Activated T-helper 9 cell treated with anti-CD3 and anti-CD28 coated beads, Interleukin-2, amount 50 U/mL, for 16 hours (primary cell): ENCODE data around the gene LRRC70.
"Not testable (repeated sequence)": the region's sequence is repeated elsewhere in the genome, so short reads cannot be mapped to it uniquely, and the experiment has no call there.

Experiments
- DNase-seq: peaks from one replicate; pipeline ENCODE4 v3.0.0-alpha.2; 2020; ENCODE audit warnings: low read depth

LRRC70 gene, protein sequence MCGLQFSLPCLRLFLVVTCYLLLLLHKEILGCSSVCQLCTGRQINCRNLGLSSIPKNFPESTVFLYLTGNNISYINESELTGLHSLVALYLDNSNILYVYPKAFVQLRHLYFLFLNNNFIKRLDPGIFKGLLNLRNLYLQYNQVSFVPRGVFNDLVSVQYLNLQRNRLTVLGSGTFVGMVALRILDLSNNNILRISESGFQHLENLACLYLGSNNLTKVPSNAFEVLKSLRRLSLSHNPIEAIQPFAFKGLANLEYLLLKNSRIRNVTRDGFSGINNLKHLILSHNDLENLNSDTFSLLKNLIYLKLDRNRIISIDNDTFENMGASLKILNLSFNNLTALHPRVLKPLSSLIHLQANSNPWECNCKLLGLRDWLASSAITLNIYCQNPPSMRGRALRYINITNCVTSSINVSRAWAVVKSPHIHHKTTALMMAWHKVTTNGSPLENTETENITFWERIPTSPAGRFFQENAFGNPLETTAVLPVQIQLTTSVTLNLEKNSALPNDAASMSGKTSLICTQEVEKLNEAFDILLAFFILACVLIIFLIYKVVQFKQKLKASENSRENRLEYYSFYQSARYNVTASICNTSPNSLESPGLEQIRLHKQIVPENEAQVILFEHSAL

DNA sequence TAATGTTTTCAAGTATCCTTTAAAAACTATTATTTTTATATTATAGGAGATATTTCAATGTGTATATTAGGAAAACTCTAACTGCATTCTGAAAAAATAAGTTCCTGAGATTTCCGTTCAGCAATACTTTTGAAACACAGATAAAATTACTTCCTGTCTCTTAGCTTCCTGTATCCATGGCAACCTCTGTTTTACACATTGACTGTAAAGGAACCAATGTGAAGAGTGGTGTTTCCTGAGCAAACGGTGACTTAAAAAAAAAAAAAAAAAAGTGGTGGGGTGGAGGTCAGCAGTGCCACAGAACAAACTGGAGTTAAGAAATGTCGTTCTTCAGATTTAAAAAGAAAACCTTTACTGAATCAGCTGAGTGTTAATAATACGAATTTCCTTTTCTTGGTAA, at the start of gene LRRC70:
TSS of gene LRRC70 (plus strand) at position 280 of the 400 bp plus-strand sequence. CDS start 620 bp downstream, outside the sequence.
- DNase-seq = no peak

DNA sequence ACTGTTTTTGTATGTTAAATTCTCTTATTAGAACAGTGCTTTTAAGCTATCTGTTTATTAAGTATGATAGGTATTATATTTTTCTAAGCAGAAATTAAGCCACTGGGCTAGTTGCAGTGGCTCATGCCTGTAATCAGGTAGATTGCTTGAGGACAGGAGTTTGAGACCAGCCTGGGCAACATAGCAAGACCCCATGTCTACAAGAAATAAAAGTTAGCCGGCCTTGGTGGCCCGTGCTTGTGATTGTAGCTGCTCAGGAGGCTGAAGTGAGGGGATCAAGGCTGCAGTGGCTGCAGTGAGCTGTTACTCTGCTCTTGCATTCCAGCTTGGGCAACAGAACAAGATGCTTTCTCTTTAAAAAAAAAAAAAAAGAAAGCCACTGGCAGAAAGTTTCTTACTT, 45.0 kb upstream of the LRRC70 start:
- no peak for DNase-seq

DNA sequence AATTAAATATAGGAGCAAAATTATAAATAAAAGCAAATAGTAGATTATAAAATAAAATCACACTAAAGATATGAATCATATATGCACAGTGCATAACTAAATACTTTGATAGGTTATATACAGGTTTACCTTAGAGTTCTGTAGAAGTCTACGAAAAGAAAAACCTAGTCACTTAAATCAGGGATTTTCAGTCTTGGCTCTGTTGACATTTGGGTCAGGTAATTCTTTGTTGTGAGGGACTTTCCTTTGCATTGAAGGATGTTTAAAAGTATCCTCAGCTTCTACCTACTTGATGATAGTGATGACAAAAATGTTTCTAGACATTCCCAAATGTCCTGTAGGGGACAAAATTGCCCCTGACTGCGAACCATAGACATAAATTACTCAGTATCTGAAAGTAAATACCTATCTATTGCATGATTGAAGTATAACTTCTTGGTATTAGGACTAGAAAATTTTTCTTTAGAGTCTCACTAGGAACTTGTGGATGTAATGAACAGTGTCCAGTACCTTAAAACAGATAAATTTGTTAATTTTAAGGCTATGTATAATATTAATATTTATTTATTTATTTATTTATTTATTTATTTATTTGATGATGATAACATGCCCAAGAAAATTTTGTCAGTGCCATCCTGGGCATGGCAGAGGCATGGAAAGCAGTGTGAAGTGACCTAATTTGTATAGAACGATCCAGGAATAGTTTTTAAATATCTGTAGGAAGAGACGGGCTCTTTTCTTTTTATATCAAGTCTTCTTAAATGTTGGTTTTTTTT, 44.0 kb upstream of the LRRC70 start:
- no peak for DNase-seq

DNA sequence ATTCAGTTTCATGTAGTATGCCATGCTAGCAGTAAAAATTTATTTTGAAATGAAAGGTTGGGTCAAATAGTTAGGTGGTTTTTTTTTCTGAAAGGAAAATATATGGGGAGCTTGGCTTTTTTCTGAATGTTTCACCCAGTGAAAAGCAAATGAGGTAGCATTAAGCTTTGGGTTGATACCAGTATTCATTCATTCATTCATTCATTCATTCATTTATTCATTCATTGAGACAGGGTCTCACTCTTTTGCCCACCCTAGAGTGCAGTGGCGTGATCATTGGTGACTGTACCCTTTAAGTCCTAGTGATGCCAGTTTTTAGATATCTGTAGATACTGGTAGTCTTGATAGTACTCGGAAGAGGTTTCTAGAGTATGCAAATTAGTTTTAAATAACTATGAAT, 42.4 kb upstream of the LRRC70 start:
- no peak for DNase-seq

DNA sequence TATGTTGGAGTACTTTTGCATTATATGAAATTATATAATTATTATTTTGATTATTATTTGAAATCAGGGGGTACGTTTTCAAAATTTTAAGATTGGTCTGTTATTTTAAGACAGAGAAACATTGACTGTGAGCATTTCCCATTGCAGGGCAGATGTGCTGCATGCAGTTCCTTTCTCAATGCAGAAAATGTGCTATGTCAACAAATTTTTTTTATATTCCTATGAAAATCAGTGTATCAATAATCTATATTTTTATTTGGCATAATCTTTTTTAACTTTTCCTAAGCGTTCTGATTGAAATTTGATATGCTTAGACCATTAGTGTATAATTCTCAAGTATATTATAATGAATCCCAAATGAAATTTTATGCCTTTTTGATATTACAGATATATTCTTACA, 41.8 kb upstream of the LRRC70 start:
- no peak for DNase-seq

DNA sequence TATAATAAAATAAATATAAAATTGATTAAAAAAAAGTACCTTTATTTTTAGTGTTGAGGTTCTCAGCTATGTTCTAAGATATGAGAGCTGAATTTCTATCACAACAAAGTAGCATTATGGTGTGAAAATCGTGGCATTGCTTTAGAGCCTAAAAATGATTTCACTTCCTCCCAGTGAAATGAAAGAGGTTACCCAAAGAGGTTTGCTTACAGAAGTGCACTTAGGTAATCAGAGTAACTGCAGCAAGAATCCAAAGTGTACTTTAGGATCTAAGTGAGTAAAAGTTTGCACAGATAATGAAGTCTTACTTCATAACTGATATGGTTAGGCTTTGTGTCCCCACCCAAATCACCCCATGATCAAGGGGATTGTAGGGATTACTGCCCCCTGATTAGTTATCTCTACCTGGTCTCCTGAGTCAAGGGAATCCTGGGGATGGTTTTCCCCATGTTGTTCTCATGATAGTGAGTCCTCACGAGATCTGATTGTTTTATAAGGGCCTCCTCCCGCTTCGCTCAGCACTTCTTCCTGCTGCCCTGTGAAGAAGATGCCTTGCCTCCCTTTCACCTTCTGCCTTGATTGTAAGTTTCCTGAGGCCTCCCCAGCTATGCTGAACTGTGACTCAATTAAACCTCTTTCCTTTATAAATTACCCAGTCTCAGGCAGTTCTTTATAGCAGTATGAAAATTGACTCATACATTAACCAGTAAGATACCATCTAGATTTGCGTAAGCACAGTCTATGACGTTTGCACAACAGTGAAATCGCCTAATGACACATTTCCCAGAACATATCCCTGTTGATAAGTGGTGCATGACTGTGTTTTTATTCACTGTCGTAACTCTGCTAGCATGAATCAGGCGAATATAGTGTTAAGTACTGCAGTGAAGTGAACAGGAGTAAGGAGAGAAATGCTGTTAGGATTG, 40.3 kb upstream of the LRRC70 start:
- no peak for DNase-seq

DNA sequence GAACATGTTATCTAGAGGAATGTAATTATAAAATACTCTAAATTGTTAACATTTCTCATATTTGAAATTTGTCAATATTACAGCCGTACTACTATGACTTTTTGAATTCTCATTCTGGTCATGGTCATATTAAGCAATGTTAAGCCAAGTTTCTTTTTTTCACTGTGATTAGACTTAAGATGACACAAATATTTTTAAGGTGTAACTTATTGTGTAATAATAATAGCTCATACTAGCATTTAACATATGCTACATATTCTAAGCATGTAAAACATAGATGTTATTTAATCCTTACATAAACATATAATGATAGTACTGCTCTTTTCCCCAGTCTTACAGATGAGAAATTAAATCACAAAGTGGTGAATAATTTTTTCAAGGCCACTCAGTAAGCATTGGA, 35.9 kb upstream of the LRRC70 start:
- no peak for DNase-seq

DNA sequence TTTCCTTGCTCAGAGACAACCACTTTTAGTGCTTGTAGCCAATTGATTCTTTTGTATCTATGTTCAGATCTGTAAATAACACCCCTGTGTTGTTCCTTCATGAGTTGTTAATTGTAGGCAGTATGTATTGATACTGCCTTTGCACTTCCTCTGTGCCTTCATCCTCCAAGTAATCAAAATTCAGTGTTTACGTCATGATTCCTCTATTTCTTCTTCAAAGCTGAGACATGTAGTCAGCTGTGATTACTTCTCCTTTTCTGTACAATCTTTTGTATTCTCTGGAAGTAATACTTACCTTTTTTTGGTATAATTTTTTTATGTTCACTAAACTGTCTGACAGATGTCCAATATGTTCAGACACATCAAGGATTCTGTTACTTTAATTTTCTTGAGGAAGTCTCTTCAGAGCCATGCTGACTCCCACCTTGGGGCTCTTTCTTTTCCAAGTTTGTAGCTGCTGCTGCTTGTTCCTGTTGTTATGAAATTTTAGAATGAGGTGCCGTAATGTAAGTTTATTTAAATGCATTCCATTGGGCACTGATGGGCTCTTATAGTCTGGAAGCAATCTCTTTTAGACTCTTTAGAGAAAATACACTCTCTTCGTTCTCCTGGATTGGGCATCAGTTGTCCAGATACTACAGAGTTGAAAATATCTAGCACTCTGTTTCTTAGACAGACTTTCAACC, 30.5 kb upstream of the LRRC70 start:
- no peak for DNase-seq

DNA sequence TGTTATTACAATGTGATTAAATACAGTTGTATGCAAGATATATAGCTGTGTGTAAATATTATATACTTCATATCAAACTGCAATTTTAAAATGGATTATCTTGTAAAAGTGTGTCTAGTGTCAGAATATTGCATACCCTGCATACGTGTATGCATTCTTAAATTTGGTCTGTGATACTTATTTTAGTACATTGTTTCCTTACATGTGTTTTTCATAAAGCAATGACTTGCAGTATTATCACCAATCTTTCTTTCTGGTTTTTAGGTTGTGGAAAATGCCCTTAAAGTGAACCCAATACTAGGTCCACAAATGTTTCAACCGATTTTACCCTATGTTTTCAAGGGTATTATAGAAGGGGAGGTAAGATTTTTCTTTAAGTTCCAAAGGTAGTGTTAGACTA, 28.5 kb upstream of the LRRC70 start:
- no peak for DNase-seq

DNA sequence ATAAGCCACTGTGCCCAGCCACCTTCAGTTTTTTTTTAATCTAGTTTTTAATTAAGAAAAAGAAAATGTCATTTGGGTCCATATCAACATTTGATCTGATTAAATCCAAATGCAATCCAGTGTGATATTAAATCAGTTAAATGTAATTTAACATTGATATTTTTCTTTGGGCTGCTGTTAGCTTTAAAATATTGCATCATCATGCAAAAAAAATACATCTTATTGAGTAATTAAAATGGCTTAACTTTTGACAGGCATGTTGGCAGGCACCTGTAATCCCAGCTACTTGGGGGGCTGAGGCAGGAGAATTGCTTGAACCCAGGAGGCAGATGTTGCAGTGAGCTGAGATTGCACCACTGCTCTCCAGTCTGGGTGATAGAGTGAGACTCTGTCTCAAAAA, 22.7 kb upstream of the LRRC70 start:
- DNase-seq = no peak

DNA sequence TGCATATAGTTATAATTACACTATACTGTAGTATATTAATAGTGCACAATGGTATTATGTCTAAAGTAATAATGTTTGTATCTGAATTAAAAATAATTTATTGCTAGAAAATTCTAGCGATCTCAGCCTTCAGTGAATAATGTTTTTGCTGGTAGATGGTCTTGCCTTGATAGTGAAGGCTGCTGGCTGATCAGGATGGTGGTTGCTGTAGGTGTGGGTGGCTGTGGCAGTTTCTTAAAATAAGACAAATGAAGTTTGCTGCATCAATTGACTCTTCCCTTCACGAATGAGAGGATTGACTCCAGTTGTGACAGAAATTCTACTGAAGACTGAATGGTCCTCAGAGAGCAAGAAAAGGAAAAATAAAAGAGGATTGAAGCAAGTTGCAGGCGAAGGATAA, 19.7 kb upstream of the LRRC70 start:
- no peak for DNase-seq

DNA sequence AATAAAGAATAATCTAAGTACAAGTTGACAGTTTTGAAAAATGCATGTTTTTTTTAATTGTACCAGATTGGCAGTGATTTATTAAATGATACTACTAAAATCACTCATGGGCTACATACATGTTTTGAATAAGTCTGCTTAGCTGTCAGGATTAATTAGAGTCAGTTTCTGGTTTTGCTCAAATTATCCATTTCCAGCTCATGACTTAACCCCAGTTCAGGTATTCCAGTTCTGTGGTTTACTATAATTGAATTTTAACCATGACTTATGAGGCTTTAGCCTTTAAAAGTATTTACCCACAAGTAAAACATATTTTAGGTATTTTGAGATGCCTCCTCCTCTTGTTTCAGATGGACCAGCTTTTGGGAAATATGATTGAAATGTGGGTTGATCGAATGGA, 17.8 kb upstream of the LRRC70 start:
- DNase-seq = no peak

DNA sequence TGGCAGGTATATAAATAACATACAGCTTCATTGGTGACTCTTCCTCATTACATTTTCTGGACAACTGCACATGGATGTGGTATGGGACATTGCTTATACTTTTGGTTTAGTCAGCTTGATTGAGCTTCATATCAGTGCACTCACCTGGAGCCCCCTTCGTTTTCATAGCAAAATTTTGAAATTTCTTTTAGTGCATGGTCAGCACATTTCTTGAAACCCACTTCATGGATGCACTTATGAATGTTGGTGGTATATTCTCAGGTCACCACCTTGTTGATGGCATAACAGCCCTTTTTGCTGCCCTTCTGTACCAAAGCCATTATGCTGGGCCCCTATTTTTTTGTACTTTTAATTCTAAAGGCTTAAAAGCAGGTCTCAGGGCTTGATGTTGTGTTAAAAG, 16.7 kb upstream of the LRRC70 start:
- no peak for DNase-seq

DNA sequence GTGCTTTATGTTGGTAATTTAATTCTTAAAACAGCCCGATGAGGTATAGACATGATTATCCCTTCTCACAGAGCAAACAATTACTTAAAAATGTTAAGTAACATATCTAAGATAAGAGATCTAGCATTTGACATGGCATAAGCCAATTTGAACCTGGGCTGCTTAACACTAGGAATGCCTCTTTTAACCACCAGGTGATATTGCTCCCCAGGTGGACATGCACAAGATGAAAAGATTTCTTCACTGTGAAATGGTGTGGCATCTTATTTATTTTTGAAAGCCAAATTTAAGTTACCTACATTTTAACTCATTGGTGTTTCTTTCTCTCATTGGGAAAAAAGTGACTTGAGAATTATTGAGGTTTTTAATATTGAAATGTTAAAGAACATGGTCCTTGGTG, 15.8 kb upstream of the LRRC70 start:
- no peak for DNase-seq

DNA sequence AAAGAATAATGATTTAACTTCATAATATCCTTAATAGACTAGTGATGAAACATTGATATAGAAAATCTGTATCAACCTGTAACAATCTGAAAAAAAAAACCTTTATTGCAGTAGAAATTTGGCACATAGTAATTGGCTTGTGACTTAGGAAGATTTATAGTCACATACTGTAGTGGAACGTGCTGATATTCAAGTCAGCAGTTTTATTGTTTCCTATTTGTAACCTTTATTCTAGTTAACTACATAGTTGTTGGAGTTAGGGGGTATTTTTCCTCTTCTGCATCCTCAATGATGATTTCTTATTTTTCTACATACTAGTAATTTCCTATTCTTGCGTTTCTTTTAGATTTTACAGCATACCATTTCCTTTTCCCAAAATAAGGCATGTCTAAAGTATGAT, 14.5 kb upstream of the LRRC70 start:
- no peak for DNase-seq

DNA sequence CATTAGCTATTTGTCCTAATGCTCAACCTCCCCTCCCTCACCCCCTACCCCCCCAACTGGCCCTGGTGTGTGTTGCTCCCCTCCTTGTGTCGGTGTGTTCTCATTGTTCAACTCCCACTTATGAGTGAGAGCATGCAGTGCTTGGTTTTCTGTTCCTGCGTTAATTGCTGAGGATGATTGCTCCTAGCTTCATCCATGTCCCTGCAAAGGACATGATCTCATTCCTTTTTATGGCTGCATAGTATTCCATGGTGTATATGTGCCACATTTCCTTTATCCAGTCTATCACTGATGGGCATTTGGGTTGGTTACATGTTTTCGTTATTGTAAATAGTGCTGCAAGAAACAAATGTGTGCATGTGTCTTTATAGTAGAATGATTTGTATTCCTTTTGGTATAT, 12.9 kb upstream of the LRRC70 start:
- DNase-seq = not testable (repeated sequence)

DNA sequence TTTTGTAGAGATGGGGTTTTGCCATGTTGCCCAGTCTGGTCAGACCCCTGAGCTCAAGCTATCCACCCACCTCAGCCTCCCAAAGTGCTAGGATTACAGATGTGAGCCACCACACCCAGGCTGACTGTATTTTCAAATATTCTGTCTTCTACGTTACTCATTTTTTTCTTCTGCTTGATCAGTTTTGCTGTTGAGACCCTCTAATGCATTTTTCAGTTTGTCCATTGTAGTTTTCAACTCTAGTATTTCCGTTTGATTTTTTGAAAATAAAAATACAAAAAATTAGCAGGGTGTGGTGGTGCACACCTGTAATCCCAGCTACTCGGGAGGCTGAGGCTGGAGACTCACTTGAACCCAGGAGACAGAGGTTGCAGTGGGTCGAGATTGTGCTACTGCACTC, 10.5 kb upstream of the LRRC70 start:
- DNase-seq = no peak

DNA sequence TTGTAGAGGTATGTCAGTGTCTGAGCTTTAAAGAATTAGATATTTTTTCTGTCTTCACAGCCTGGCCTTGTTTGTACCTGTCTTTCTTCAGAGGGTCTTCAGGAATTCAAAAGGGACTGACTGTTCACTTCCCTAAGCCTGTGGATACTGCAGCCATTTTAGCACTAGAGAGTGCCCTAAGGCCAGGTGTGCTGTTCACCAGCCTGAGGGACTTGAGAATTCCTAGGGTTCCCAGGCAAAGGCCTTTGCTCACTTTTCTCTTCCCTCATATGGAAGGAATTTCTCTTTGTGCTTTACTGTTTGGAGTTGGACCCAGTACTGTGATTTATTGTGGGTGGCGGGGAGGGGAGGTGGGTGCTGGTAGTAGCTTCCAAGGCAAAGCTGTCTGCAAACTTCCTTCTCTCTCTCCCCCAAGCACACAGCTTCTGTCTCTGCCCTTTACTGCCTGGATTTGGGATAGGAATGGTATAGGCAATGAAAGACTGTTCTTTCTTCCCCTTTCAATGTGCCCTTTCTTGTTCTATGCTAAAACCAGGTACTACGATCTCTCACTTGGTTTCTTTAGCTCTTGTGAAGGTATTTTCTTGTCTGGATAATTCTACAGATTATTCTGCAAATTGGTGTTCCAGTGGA, 9.7 kb upstream of the LRRC70 start:
- no peak for DNase-seq

DNA sequence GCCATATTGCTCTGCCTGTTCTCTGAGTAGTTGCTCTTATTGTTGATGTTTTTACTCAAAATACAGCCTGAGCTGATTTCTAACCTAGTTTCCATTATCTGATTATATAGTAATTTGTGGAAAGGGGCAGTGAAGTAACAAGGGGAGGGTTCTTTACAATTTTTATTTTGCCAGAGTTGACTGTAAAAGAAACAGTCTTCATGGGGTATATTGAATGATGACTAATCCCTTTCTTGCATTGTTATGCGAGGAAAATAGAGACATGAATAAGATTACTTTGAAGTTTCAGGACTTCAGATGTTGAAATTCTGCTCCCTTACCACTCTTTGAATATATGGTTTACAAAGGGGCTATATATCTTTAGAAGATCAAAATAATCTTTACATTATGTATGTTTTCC, 9.1 kb upstream of the LRRC70 start:
- DNase-seq = no peak

DNA sequence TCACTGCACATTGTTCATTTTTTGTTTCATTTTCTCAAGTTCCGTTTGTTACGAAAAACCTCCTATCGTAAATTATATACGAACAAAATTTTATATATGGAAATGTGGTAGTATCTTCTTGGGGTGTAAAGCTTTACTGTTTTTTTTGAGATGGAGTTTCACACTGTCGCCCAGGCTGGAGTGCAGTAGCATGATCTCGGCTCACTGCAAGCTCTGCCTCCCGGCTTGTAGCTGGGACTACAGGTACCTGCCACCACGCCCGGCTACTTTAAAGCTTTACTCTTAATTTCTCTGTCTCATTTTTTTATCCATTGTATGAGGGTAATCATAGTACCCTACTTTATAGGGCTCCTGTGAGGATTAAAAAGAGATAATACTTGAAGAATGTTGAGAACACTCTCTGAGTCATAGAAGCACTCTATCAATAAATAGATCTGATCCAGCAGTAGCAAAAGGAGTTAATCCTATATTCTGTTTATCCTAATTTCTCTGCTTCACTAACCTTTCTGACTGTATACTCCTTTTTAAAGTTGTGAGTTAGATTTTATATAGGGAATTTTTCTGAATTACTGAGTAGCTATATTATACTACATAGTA, 5.6 kb upstream of the LRRC70 start:
- DNase-seq = no peak

DNA sequence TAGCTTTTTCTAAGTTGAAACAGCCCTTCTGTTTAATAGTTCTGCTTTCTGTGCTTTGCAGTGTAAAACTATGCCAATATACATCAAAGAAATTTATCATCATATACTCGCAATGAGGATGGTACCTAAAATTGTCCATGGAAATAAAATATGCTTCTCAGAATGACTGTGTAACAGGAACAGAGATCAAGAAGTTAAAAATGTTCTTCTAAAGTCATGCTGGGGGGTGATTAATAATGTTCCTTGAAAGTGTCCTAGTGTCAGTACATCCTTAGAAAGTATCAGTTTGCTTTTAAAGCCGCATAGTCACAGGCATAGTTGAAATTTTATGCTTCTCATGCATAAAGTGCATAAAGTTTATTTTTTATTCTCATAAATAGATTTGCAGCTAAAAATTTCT, 4.0 kb upstream of the LRRC70 start:
- DNase-seq = no peak
